Measurements from ENCODE around the gene NINJ2.
"Not testable (repeated sequence)": the region's sequence is repeated elsewhere in the genome, so short reads cannot be mapped to it uniquely, and the experiment has no call there.

NINJ2 gene

DNA sequence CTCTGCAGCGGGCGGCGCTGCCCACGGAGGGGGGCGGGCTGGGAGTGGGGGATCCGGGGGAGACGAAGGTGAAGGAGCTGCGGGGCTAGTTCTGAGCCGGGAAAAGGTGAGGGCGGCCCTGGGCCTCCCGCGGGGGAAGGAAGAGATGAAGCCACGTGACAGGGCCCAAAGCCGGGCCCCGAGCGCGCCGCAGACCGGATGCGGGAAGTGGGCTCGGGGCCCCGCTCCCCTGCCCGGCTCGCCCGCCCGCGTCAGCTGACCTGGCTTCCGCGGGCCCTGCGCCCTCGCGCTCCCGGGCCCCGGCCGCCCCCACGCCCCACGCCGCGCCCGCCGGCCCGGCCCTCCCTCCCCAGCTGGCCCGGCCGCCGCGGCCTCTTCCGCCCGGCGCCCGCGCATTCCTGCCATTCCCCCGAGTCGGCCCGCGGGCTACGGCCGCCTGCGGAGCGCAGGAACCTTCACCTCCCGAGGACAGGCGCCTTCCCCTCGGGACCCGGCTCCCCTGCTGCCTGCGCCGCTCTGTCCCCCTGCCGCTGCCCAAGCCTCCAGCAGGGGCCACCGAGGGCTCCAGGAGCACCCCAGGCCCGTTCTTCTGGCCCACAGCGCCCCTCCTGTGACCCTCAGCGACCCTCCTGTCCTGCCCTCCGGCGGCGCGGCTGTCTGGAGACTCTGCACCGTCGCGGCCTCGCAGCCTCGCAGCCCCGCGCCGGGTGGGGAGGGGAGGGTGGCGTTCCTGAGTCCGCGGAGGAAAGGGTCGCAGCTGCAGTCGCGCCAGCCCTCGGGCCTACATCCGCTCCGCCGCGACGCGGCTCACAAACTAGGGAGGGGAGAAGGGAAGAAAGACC lies 20.4 kb downstream of the NINJ2 start:
- peak in 45 of 58 donors; percentile 21 to 72 (median 51) for DNase-seq

GRCh38 chr12:641321-641720 lies 21.9 kb downstream of the NINJ2 start:
- not testable (repeated sequence) for DNase-seq

DNA sequence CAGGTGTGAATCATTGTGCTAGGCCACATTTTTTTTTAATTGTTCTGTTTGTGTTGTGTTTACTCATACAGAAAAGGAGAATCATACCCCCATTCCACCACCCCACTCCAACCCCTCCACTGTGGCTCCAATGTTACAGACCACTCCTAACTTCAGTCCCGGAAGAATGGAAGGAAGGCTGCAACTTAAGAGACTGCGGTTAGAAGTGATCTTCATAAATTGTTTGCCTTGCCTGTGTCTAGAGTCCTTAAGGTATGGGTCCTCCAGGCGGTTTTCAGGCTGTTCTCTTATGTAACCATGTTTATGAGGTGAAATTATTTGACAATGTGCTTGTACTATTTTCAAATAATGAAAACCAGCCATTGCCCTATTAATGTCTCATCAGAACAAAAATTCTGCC lies 22.5 kb downstream of the NINJ2 start:
- no peak for DNase-seq

- peak in 1 of 58 donors; percentile 24 for DNase-seq
These were observed 23.3 kb downstream of the NINJ2 start for GRCh38 chr12:639988-640387.

DNA sequence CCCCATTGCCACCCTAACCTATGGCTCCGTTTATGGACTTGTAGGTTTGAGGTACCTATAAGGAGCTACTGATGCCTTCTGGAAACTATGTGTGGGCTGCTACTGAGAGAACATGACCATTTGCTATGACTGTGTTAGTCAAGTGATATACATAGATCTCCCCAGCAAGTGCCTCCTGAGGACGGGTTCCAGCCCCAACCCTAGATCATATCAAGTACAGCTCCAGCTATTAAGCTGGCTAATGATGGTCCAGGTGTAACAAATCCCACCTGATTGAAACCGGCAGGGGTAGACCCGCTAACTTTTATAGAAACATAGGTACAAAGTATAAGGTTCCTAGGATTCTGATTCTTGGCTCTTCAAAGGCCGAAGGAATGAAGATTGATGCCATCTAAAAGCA lies 23.7 kb downstream of the NINJ2 start:
- no peak for DNase-seq

GRCh38 chr12:638953-639557 lies 24.2 kb downstream of the NINJ2 start:
- no peak for DNase-seq

DNA sequence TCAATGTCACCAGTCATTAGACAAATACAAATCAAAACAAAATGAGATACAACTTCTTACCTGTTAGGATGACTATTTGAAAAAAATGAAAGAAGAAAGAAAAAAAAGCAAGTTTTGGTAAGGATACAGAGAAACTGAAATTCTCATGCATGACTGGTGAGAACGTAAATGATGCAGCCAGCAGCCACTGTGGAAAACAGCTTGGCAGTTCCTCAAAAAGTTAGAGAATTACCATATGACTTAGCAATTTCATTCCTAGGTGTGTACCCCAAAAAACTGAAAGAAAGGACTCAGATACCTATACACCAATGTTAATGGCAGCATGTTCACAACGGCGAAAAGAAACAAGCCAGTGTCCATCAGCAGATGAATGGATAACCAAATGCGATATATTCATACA lies 26.6 kb downstream of the NINJ2 start:
- DNase-seq: no peak

GRCh38 chr12:633731-634130 lies 29.5 kb downstream of the NINJ2 start:
- DNase-seq: no peak

- no peak for DNase-seq
These were observed 31.0 kb downstream of the NINJ2 start for GRCh38 chr12:632102-632696.

GRCh38 chr12:630656-631632 lies 32.3 kb downstream of the NINJ2 start:
- peak in 6 of 58 donors; percentile 12 to 39 (median 23) for DNase-seq

DNA sequence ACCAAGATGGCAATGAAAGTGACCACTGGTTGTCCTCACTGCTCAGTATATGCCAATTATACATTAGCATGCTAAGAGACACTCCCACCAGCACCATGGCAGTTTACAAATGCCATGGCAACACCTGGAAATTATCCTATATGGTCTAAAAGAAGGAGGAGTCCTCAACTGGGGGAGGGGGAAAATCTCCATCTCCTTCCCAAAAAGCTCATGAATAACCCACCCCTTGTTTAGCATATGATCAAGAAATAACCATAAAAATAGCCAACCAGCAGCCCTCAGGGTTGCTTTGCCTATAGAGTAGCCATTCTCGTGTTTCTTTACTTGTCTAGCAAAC lies 34.5 kb downstream of the NINJ2 start:
- DNase-seq: not testable (repeated sequence)

DNA sequence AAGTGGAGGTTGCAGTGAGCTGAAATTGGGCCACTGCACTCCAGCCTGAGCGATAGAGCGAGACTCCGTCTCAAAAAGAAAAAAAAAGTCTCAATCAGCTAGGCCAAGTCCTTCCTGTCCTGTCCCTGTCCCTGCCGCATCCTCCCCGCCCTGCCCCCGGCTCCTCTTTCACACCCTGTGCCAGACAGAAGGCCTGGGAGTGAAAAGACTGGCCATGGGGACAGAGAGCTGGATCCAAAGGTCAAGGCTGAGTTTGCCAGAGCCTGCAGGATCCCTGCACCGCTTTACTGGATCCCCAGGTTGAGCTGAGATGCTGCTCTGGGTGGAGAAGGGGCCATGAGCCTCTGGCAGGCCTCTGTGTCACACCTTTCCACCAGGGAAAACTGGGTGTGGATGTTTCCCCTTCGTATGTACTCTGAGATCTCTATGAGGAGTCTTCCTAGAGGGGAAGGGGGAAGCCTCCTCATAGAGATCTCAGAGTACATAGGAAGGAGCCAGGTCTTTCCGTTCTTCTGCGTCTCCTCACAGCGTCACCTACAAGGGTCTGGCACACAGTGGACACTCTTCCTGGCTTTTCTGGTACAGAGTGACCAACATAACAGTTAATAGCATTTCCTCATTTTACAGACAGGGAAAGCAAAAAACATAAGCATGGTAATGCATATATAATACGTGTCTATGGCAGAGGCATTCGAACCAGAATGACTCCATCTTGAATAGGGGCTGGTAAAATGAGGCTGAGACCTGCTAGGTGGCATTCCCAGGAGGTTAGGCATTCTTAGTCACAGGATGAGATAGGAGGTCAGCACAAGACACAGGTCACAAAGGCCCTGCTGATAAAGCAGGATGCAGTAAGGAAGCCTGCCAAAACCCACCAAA lies 35.1 kb downstream of the NINJ2 start:
- DNase-seq: no peak

DNA sequence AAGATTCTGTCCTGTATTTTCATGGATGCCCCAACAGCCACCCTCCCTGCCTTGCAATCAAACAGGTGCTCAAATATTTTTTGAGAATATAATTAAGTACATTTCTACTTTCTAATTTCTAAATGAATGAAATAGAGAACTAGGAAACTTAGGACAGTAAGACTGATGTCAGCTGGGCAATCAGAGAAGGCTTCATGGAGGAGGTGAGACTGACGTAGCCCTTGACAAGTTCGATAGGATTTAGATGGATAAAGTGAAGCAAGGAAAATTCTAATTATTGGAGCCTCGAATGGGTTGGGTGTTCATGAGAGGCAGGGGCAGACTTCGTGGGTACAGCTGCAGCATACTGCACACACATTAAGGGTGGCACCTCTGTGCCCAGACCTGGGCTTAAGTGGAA lies 36.0 kb downstream of the NINJ2 start:
- DNase-seq: no peak

- DNase-seq: no peak
These were observed 37.2 kb downstream of the NINJ2 start for GRCh38 chr12:625998-626397.

- DNase-seq: no peak
These were observed 39.3 kb downstream of the NINJ2 start for GRCh38 chr12:623865-624372.

GRCh38 chr12:623172-623864 lies 39.9 kb downstream of the NINJ2 start:
- no peak for DNase-seq

GRCh38 chr12:622416-622815 lies 40.8 kb downstream of the NINJ2 start:
- DNase-seq: no peak

- no peak for DNase-seq
These were observed 43.9 kb downstream of the NINJ2 start for GRCh38 chr12:619346-619745.

GRCh38 chr12:618605-619004 lies 44.6 kb downstream of the NINJ2 start:
- no peak for DNase-seq

All from anterior cingulate cortex (tissue), 58 donors.